CD4-positive, alpha-beta T cell treated with Interleukin-6 for 4 hours (primary cell): ENCODE results near the gene LCA5L.
A peak's percentile ranks its signal among the peaks of the same experiment; 100 is the strongest.
"Not testable (repeated sequence)": the region's sequence is repeated elsewhere in the genome, so short reads cannot be mapped to it uniquely, and the experiment has no call there.

ENCODE experiments used
- DNase-seq: peaks from one replicate; pipeline ENCODE4 v3.0.0-alpha.2; 2020; ENCODE audit warnings: mixed read lengths

The LCA5L gene

DNA sequence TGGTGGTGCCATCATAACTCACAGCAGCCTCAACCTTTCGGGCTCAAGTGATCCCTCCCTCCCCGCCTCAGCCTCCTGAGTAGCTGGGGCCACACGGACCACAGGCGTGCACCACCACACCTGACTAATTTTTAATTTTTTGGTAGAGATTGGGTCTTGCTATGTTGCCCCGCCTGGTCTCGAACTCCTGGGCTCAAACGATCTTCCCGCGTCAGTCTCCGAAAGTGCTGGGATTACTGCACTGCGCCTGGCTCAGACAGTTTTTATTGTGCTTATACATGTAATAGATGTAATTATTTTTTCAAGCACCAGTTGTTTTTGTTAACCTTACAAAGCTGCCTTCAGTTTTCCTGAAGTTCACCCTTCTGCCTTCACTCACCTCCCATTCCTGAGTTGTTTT lies 58.7 kb downstream of the LCA5L start:
- no peak for DNase-seq

- DNase-seq: peak; percentile 14
Observed at GRCh38 chr21:39386194-39386593, 59.4 kb downstream of the LCA5L start.

DNA sequence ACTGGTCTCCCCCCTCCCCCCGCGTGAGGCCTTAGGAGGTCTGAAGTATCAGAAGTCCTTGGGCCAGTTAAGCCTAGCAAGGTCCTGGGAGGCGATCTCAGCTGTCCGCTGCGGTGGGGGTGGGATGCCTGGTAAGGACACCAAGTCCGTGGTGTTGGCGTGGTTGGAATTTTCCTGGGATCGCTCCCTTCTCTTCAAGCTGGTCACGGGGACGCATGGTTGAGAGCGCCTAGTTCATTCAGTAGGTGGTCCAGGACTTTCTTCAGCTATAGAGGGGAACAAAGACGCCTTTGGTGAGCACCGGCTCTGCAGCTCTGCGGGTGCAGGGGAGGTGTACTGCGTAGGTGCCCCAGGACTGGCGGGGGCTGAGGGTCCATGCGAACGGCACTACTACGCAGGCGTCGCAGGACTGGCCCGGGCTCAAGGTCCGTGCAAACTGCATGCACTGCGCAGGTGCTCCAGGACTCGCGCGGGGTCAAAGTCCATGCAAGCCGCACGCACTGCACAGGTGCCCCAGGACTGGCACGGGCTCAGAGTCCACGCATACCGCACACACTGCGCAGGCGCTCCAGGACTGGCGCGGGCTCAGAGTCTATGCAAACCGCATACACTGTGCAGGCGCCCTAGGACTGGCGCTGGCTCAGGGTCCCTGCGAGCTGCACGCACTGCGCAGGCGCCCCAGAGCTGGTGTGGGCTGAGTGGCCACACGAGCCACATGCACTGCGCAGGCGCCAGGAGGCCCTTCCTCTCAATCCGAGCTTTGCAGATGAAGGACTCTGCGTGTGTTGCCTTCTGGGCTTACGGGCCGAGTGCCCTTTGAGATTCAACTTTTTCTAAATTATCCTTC lies 60.1 kb downstream of the LCA5L start:
- peak; percentile 56 for DNase-seq

DNA sequence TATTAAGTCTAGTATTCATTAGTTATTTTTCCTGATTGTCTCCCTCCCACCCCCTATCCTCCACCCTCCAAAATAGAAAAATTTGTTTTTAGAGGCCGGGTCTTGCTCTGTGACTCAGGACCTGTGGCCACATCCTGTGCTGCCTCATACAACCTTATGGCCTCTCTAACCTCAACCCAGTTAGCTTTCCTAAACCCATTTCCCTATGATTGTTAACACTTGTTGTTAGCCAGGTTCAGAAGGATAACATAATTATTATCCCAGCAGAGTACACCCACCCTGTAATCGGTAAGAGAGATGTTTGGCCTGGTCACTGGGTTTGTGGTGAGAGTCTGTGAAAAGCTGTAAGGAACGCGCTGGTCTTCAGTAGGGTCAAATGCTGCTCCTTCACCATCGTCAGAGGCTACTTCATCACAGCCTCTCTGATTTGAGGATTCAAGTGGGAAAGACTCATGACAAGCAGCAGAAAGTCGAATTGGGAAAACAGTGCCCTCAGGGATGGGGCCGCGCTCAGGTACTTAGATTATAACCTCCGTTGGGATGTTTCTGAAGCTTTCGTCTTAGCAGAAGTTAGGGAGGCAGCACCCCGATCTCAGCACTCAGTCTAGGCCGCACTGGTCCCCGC lies 60.8 kb downstream of the LCA5L start:
- peak; percentile 8 for DNase-seq

DNA sequence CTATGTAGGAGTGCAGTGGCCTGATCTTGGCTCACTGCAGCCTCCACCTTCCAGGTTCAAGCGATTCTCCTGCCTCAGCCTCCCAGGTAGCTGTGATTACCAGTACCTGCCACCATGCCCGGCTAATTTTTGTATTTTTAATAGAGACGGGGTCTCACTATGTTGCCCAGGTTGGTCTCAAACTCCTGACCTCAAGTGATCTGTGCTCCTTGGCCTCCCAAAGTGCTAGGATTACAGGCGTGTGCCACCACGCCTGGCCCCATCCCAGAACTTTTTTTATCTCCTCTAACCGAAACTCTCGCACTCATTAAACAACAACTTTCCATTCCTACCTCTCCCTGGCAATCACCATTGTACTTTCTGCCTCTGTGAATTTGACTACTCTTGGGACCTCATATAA lies 63.5 kb downstream of the LCA5L start:
- DNase-seq: not testable (repeated sequence)

DNA sequence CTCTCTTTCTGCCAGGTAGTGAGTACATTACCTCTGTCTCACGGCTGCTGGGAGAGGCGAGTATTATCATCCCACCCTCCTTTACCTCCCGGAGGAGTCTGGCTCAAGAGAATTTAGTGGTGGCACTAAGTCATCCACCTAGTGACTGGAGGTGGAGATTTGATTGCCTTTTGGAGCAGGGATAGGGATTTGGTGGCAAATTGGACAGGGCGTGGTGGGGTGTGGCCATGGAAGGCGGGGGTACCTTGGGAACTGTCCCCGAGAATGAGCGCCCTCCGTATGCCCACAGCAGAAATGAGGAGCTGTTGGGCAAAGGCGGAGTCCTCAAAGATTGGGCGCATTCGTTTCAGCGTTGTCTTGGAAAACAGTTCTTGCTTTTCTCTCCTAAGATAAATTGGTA lies 64.6 kb downstream of the LCA5L start:
- no peak for DNase-seq

- peak; percentile 94 for DNase-seq
Observed at GRCh38 chr21:39379986-39380891, 65.3 kb downstream of the LCA5L start.

GRCh38 chr21:39377444-39378050 lies 68.0 kb downstream of the LCA5L start:
- DNase-seq: no peak

DNA sequence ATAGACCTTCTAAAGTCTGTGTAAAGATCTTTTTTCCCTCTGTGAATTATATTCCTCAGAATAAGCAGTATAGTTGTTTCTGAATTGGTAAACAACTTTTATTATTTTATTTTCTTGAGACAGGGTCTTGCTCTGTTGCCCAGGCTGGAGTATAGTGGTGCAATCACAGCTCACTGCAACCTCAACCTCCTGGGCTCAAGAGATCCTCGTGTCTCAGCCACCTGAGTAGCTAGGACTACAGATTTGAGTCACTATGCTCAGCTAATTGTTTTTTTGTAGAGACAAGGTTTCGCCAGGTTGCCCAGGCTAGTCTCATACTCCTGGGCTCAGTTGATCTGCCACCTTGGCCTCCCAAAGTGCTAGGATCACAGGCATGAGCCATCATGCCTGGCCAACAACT lies 70.1 kb downstream of the LCA5L start:
- no peak for DNase-seq

DNA sequence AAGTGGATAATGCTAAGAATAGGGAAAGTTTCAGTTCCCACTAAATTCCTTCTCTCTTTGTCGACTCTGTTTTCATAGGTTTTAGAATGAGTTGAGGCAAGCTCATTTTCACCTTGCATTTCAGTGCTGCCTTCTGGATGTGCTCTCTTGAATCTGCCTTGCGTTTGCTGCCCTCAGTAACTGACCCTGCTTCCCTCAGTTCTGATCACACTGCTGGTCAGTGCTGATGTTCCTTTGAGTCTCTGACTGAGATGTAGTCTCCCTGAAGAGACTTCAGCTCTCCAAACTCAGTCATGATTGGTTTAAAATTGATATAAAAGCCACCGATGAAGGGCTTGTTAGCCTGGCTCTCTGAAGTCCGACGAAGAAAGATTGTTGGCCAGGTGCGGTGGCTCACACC lies 71.5 kb downstream of the LCA5L start:
- no peak for DNase-seq

DNA sequence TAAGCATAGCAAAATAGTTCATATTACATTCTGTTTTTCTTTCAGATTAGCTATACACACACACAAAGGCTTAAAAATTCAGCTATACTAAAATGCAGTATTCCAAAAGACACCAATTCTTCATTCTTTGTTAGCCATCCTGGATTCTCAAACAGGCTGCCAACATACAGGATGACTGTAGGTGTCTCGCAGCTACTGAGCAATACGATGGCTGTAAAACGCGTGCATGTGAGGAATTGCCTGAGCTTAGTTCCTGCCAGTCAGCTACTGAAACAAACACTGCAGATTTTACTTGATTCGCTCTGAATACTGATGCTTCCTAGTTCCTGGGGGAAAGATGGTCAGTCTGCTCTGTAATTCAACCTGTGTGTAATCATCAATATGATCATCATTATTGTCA lies 71.9 kb downstream of the LCA5L start:
- no peak for DNase-seq

DNA sequence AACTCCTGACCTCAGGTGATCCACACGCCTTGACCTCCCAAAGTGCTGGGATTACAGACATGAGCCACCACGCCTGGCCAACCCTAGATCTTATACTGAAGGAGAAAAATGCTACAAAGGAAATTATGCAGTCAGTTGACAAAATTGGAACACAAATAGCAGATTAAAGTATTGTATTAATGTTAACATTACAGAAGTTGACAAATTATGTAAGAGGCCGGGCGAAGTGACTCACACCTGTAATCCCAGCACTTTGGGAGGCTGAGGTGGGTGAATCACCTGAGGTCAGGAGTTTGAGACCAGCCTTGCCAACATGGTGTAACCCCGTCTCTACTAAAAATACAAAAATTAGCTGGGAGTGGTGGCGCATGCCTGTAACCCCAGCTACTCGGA lies 75.7 kb downstream of the LCA5L start:
- not testable (repeated sequence) for DNase-seq

GRCh38 chr21:39367783-39368182 lies 77.8 kb downstream of the LCA5L start:
- DNase-seq: no peak

GRCh38 chr21:39366563-39366962 lies 79.0 kb downstream of the LCA5L start:
- DNase-seq: no peak

- DNase-seq: no peak
Observed at GRCh38 chr21:39364949-39365348, 80.6 kb downstream of the LCA5L start.

DNA sequence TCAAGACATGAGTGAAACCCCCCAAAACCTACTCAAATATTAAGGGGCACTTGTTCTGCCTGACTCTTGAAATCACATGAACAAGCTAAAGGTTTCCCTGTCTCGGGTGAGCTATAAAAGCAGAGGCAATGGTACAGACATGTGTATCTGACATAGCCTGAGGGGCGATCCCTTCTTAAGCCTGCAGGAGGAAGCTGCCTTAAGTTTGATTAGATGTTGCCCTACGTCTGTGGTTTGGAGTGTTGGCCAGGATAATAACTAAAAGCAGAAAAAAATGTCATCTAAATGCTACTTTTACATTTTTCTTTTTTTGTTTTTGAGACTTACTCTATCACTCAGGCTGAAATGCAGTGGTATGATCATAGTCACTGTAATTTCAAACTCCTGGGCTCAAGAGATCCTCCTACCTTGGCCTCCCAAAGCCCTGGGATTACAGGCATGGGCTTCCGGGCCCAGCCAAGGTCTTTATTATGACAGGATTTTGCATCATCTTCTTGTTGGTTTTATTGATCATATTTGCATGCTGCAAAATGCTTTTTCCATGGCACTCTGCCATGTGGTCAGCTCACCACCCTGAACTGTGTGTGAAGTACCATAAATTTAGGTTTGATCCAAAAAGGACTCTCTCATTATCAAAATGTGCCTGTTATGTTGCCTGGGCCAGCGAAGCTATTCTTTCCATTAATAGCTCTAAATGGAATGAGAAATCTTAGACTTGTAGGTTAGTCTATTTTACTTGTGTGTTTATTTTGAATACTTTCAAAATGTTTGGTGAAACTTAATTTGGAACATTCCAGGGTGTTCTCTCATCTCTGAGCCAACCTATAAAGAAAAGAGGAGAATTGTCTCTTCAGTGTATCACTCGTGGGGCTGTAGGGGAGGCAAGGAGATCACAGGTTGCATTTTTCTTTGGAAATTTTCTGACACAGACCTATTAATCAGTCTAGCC lies 81.7 kb downstream of the LCA5L start:
- DNase-seq: no peak

GRCh38 chr21:39362733-39363132 lies 82.8 kb downstream of the LCA5L start:
- DNase-seq: no peak

- no peak for DNase-seq
Observed at GRCh38 chr21:39359382-39359781, 86.2 kb downstream of the LCA5L start.
